H9 (cell line): Measurements from ENCODE around the gene CACNA2D4. TPM values are rescaled to one million over a fixed set of nuclear protein-coding genes. Genes with fewer than 3 reads are reported as not detected.

ENCODE experiments used
- DNase-seq: peaks from one replicate; pipeline ENCODE4 v3.0.0-alpha.2; 2017
- H2AFZ ChIP-seq: one replicate; pipeline ENCODE4 v1.6.1; 2013; ENCODE audit warnings: mild to moderate bottlenecking, low read length, control low read depth, moderate library complexity
- H2AK5ac ChIP-seq: 2 replicates; pipeline ENCODE4 v1.6.1; 2013; ENCODE audit warnings: low read length, control low read depth, mixed read lengths; ENCODE audit not compliant: insufficient read length
- H2BK120ac ChIP-seq: one replicate; pipeline ENCODE4 v1.6.1; 2013; ENCODE audit warnings: low read depth, mild to moderate bottlenecking, low read length, control low read depth, inconsistent platforms; ENCODE audit not compliant: poor library complexity, severe bottlenecking
- H2BK12ac ChIP-seq: 2 replicates; pipeline ENCODE4 v1.6.1; 2013; ENCODE audit warnings: low read length, control low read depth, mixed read lengths, low read depth; ENCODE audit not compliant: insufficient read length
- H2BK15ac ChIP-seq: 2 replicates; pipeline ENCODE4 v1.6.1; 2013; ENCODE audit warnings: low read depth, low read length, control low read depth
- H2BK20ac ChIP-seq: one replicate; pipeline ENCODE4 v1.6.1; 2013; ENCODE audit warnings: low read depth, mild to moderate bottlenecking, low read length, control low read depth, inconsistent platforms; ENCODE audit not compliant: poor library complexity, severe bottlenecking
- H2BK5ac ChIP-seq: 2 replicates; pipeline ENCODE4 v1.6.1; 2013; ENCODE audit warnings: low read length, control low read depth, mixed read lengths; ENCODE audit not compliant: insufficient read length
- H3K14ac ChIP-seq: 2 replicates; pipeline ENCODE4 v1.6.1; 2013; ENCODE audit warnings: low read length, control low read depth; ENCODE audit not compliant: insufficient read depth
- H3K18ac ChIP-seq: 2 replicates; pipeline ENCODE4 v1.6.1; 2013; ENCODE audit warnings: low read depth, mild to moderate bottlenecking, mixed read lengths, low read length, control low read depth; ENCODE audit not compliant: insufficient read length
- H3K23ac ChIP-seq: 2 replicates; pipeline ENCODE4 v1.6.1; 2013; ENCODE audit warnings: low read length, control low read depth, mixed read lengths, low read depth; ENCODE audit not compliant: insufficient read length
- H3K23me2 ChIP-seq: 2 replicates; pipeline ENCODE4 v1.6.1; 2013; ENCODE audit warnings: low read depth, mild to moderate bottlenecking, mixed read lengths, low read length, control low read depth; ENCODE audit not compliant: insufficient read length, poor library complexity, severe bottlenecking
- H3K27ac ChIP-seq: 2 replicates; pipeline ENCODE4 v1.5.1; 2013; ENCODE audit warnings: low read length, control low read depth, mixed read lengths, low read depth; ENCODE audit not compliant: insufficient read length
- H3K27me3 ChIP-seq: 2 replicates; pipeline ENCODE4 v1.6.1; 2013; ENCODE audit warnings: low read length, control low read depth, inconsistent platforms; ENCODE audit not compliant: insufficient read depth
- H3K4ac ChIP-seq: 2 replicates; pipeline ENCODE4 v1.6.1; 2013; ENCODE audit warnings: low read depth, mild to moderate bottlenecking, control low read depth, inconsistent platforms, low read length, moderate library complexity
- H3K4me1 ChIP-seq: 2 replicates; pipeline ENCODE4 v1.6.1; 2013; ENCODE audit warnings: low read length, control low read depth, inconsistent platforms; ENCODE audit not compliant: insufficient read depth
- H3K4me2 ChIP-seq: 2 replicates; pipeline ENCODE4 v1.6.1; 2013; ENCODE audit warnings: low read length, control low read depth, mixed read lengths; ENCODE audit not compliant: insufficient read length, insufficient read depth
- H3K56ac ChIP-seq: 2 replicates; pipeline ENCODE4 v1.6.1; 2013; ENCODE audit warnings: low read depth, mild to moderate bottlenecking, mixed read lengths, low read length, control low read depth; ENCODE audit not compliant: insufficient read length
- H3K79me1 ChIP-seq: 2 replicates; pipeline ENCODE4 v1.6.1; 2013; ENCODE audit warnings: low read depth, mild to moderate bottlenecking, moderate library complexity, low read length, control low read depth, inconsistent platforms; ENCODE audit not compliant: insufficient read depth, poor library complexity, severe bottlenecking
- H3K79me2 ChIP-seq: 2 replicates; pipeline ENCODE4 v1.6.1; 2013; ENCODE audit warnings: low read length, control low read depth, inconsistent platforms; ENCODE audit not compliant: insufficient read depth
- H3K9ac ChIP-seq: 2 replicates; pipeline ENCODE4 v1.6.1; 2013; ENCODE audit warnings: low read length, control low read depth, mixed read lengths; ENCODE audit not compliant: insufficient read length; ENCODE audit errors: extremely low read depth
- H3K9me3 ChIP-seq: one replicate; pipeline ENCODE4 v1.6.1; 2013; ENCODE audit warnings: low read depth, low read length, inconsistent platforms; ENCODE audit not compliant: control insufficient read depth
- H3T11ph ChIP-seq: one replicate; pipeline ENCODE4 v1.6.1; 2013; ENCODE audit warnings: mild to moderate bottlenecking, low read length, control low read depth, inconsistent platforms
- H4K20me1 ChIP-seq: one replicate; pipeline ENCODE4 v1.6.1; 2013; ENCODE audit not compliant: control insufficient read depth, insufficient read length, insufficient read depth
- H4K5ac ChIP-seq: 2 replicates; pipeline ENCODE4 v1.6.1; 2013; ENCODE audit warnings: low read depth, mild to moderate bottlenecking, mixed read lengths, low read length, control low read depth; ENCODE audit not compliant: insufficient read length
- H4K8ac ChIP-seq: replicated peaks from 2 replicates; pipeline ENCODE4 v1.6.1; 2013; ENCODE audit warnings: low read length, control low read depth, mixed read lengths, low read depth; ENCODE audit not compliant: insufficient read length
- H4K91ac ChIP-seq: 2 replicates; pipeline ENCODE4 v1.6.1; 2013; ENCODE audit warnings: low read depth, mild to moderate bottlenecking, moderate library complexity, mixed read lengths, low read length, control low read depth; ENCODE audit not compliant: insufficient read length
- H3K27ac Mint-ChIP-seq, 3 experiments: 2 replicates in 2 of 3; 3 replicates in 1 of 3; pipeline ENCODE4 v1.8.0; 2020 to 2021; ENCODE audit warnings: mixed read lengths in 3 of 3, mild to moderate bottlenecking in 1 of 3, moderate library complexity in 1 of 3
- H3K27me3 Mint-ChIP-seq: 2 replicates; pipeline ENCODE4 v1.8.0; 2021; ENCODE audit warnings: low read depth, mild to moderate bottlenecking, moderate library complexity, mixed read lengths
- H3K36me3 Mint-ChIP-seq, 3 experiments: 2 replicates in 2 of 3; 3 replicates in 1 of 3; pipeline ENCODE4 v1.8.0; 2020 to 2021; ENCODE audit warnings: low read depth in 3 of 3, mixed read lengths in 3 of 3; ENCODE audit not compliant: insufficient read depth in 1 of 3
- H3K4me1 Mint-ChIP-seq, 2 experiments: 2 replicates each; pipeline ENCODE4 v1.8.0; 2020; ENCODE audit warnings: mixed read lengths in 2 of 2
- H3K4me3 Mint-ChIP-seq, 2 experiments: 2 replicates in 1 of 2; 3 replicates in 1 of 2; pipeline ENCODE4 v1.8.0; 2020 to 2021; ENCODE audit warnings: mild to moderate bottlenecking in 2 of 2, mixed read lengths in 2 of 2, moderate library complexity in 1 of 2
- H3K9me3 Mint-ChIP-seq, 2 experiments: 2 replicates in 1 of 2; 3 replicates in 1 of 2; pipeline ENCODE4 v1.8.0; 2020; ENCODE audit warnings: mild to moderate bottlenecking in 2 of 2, mixed read lengths in 2 of 2, moderate library complexity in 1 of 2
- WGBS: extraction: QIAGEN DNeasy Blood & Tissue Kit; methylation state at CpG from one replicate; pipeline ENCODE4 v1.1.7; 2013; ENCODE audit warnings: missing lambda C conversion rate, low lambda C conversion rate, mixed read lengths; ENCODE audit not compliant: insufficient read length; ENCODE audit errors: extremely low coverage; 5-methylcytosine and 5-hydroxymethylcytosine counted together
- total RNA-seq: library from RNA; stranded (reverse); gene quantifications from 2 replicates; pipeline ENCODE4 v1.2.1, GENCODE V29; 2021
- TF ChIP-seq, protein P1 (sequence below): fragments of 200-600 bp; sonication (generic); conservative IDR thresholded peaks from 3 replicates; pipeline ENCODE4 v1.8.0; 2021; ENCODE audit warnings: antibody characterized with exemption, mild to moderate bottlenecking

CACNA2D4 gene
- total RNA-seq, 1 experiment from 2014 or later: 0.79 TPM

DNA sequence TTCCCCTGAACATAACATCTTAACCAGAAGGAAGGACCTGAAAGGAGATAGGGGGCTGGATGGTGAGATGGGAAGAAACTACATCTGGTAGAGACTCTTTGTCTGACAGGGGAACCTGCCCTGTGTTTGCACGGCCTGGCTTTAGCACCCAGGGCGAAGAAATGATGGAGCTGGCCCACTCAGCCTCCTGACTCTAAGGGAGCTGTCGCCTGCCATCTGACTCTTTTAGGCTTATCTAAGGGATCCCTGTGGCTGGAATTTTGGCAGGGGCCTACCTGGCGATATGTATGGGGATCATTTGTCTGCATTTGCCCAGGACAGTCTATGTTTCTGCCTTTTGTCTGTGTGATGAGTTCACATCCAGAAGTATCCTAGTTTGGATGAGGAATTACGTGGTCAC is 15.6 kb upstream of the CACNA2D4 start:
- Histone ChIP-seq H2BK20ac (no peak overlapping the region), H3K79me1 (no peaks in the 10 kb centered on the region), H4K91ac (no peak overlapping the region), H3K14ac (no peak overlapping the region), H2BK120ac (no peak overlapping the region), H2BK15ac (no peak overlapping the region), H3K18ac (no peak overlapping the region), H3K27me3 (no peaks in the 10 kb centered on the region), H4K20me1 (no peaks in the 10 kb centered on the region), H3T11ph (no peak overlapping the region), H2AK5ac (no peak overlapping the region), H4K8ac (no peak overlapping the region), H3K56ac (no peak overlapping the region), H3K27ac (no peak overlapping the region), H3K4me1 (no peaks in the 10 kb centered on the region), H3K23me2 (no peaks in the 10 kb centered on the region), H3K4me2 (no peak overlapping the region), H2AFZ (no peak overlapping the region), H2BK12ac (no peak overlapping the region), H3K79me2 (no peaks in the 10 kb centered on the region), H3K9me3 (no peaks in the 10 kb centered on the region), H3K9ac (no peak overlapping the region), H3K4ac (no peak overlapping the region), H2BK5ac (no peak overlapping the region), H4K5ac (no peak overlapping the region), H3K23ac (no peak overlapping the region)
- no peak overlapping the region for H3K4me3 Mint-ChIP-seq
- DNase-seq: no peak
- H3K36me3 Mint-ChIP-seq: no peaks in the 10 kb centered on the region
- no CpG with 5 or more reads among the region's 5 CpGs for WGBS
- TF ChIP-seq, protein P1, sequence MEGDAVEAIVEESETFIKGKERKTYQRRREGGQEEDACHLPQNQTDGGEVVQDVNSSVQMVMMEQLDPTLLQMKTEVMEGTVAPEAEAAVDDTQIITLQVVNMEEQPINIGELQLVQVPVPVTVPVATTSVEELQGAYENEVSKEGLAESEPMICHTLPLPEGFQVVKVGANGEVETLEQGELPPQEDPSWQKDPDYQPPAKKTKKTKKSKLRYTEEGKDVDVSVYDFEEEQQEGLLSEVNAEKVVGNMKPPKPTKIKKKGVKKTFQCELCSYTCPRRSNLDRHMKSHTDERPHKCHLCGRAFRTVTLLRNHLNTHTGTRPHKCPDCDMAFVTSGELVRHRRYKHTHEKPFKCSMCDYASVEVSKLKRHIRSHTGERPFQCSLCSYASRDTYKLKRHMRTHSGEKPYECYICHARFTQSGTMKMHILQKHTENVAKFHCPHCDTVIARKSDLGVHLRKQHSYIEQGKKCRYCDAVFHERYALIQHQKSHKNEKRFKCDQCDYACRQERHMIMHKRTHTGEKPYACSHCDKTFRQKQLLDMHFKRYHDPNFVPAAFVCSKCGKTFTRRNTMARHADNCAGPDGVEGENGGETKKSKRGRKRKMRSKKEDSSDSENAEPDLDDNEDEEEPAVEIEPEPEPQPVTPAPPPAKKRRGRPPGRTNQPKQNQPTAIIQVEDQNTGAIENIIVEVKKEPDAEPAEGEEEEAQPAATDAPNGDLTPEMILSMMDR: no peak
- peaks cover 1 to 12% of the 10 kb centered on the region in 2 experiments; a peak in 3 of 4 replicates for H3K4me1 Mint-ChIP-seq
- 0 out of 2 replicates have a peak, but pooled peaks cover 3% of the 10 kb centered on the region for H3K27me3 Mint-ChIP-seq
- no peaks in the 10 kb centered on the region; a peak in 1 of 5 replicates for H3K9me3 Mint-ChIP-seq
- H3K27ac Mint-ChIP-seq: no peak overlapping the region
